Renal cortical epithelial cell (primary cell): ENCODE measurements around the gene CCDC142. TPM values are rescaled to one million over a fixed set of nuclear protein-coding genes. Genes with fewer than 3 reads are reported as not detected.

Experiments
- DNase-seq: peaks from one replicate; pipeline ENCODE4 v3.0.0-alpha.2; 2011; ENCODE audit warnings: low read depth
- total RNA-seq: library from RNA; depleted of rRNA; stranded (reverse); fragments of >200 nt; gene quantifications from 2 replicates; pipeline ENCODE4 v1.2.3, GENCODE V29; 2014

CCDC142 gene, protein sequence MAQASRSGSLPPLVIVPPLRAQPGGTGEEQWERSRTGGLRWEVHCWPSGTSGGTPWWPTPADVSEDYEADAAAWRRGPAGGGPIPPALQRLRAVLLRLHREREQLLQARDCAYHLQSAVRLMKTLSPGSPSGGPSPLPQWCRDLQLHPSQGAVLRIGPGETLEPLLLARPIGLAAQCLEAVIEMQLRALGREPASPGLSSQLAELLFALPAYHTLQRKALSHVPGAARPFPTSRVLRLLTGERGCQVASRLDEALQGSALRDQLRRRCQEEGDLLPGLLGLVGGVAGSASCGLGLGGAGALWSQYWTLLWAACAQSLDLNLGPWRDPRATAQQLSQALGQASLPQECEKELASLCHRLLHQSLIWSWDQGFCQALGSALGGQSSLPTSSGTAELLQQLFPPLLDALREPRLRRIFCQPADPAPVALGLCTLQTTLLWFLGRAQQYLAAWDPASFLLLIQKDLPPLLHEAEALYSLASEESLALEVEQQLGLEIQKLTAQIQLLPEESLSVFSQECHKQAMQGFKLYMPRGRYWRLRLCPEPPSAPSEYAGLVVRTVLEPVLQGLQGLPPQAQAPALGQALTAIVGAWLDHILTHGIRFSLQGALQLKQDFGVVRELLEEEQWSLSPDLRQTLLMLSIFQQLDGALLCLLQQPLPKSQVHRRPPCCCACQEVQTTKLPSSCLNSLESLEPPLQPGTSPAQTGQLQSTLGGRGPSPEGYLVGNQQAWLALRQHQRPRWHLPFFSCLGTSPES
- 9.7 and 12.8 TPM in 2 replicates for total RNA-seq

- peak; percentile 90 for DNase-seq
Observed at GRCh38 chr2:74482801-74483674, at the start of gene CCDC142, which contains the start of gene TTC31. CCDC142 (minus strand) TSS chr2:74482998; CDS start chr2:74482837, 161 bp downstream. TTC31 (plus strand) TSS chr2:74483081; CDS start chr2:74483096, 15 bp downstream.

DNA sequence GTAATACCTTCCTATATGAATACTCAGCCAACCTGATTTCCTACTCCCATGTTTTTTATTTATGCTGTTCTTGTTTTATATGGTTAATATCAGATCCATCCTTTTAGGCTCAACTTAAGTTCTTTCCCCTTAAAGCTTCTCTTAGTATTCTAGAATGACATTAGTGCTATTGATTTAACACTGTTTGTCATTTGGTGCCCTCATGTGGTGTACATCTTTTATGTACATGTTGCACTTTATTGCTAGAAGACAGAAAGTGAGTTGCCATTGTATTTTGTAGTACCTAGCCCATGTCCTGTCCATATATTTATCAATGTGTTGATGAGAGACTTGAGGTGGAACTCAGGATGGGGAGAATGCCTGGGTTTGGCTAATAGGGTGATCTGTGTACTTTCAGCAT, 49.4 kb upstream of the CCDC142 start:
- DNase-seq, result peak; percentile 74

DNA sequence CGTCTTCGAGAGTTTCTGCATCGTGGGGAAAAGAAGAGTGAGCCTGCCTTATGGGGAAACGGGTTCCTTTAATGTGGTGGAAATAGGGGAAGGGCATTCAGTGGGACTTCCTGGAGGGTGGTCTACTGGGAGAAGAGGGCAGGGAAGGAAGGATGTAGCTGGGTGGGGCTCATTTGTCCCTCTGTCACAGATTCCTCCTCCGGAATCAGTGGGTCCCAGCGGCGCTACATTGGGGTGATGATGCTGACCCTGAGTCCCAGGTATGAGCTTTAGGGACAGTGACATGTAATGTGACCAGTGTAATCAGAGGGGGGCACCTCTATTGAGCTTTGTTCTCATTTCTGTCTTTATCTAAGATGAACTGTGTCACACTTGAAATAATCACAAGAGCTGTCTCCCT, 48.9 kb upstream of the CCDC142 start:
- DNase-seq, result no peak

GRCh38 chr2:74530239-74531187, 47.7 kb upstream of the CCDC142 start:
- no peak for DNase-seq

DNA sequence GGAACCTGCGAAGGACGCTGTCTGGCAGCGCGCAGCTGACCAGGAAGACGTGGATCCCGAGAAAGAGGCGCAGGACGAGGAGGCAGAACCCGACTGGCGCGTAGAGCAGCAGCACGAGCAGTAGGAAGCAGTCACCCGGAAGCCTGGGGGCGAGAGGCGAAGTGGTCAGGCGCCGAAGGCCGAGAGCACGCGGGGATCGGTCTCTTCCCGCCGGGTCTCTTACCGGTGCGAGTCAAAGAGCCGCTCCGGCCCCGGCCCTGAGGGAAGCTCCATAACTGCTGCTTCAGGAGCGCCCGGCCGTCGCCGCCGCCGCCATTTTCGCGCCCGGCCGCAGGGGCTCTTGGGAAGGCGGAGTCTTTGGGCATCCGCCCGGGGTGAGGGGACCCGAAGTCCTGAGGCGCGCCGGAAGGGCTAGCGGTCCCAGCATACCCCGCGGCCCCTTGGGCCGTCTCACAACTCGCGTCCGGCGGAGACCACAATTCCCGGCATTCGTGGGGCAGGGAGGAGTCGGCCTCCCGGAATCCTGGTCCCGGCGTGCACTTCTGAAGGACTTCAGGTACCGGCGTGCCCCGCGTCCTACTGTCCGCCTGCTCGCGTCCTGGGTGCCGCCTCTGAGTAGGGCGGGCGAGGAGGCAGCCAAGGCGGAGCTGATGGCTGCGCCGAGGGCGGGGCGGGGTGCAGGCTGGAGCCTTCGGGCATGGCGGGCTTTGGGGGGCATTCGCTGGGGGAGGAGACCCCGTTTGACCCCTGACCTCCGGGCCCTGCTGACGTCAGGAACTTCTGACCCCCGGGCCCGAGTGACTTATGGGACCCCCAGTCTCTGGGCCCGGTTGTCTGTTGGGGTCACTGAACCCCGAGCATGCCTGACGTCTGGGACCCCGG, 46.8 kb upstream of the CCDC142 start, which contains the start of the genes AUP1 and HTRA2:
Gene AUP1, minus strand, starts transcription at position 350 of the 882 bp plus-strand sequence. Its CDS starts 77 bp downstream, at position 273.
Gene HTRA2, plus strand, starts transcription at position 577 of the 882 bp plus-strand sequence. Its CDS starts 74 bp downstream, at position 651.
- DNase-seq, result peak; percentile 97

- no peak for DNase-seq
Observed at GRCh38 chr2:74528600-74529356, 46.0 kb upstream of the CCDC142 start.

DNA sequence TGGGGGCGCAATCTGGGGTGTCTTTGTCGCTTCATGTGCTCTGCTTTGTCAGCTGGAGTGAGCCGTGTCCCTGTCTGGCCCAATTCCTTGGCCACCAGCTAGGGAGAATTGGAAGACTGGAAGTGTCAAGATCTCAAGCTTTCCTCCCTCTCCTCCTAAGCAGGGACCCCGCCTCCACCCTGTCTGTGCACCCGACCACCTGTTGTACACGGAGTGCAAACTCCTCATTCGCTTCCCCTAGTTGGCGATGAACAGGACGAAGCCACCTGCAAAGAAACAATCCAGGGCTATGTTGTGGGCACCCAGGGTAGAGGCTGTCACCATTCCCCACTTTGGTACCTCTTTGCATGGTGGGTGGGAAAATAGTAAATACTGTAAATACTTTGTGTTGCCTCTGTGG, 44.9 kb upstream of the CCDC142 start:
- DNase-seq, result no peak

- no peak for DNase-seq
Observed at GRCh38 chr2:74526649-74527230, 43.9 kb upstream of the CCDC142 start.

GRCh38 chr2:74525717-74526648, 43.2 kb upstream of the CCDC142 start, which contains the start of gene DQX1:
DQX1 (minus strand) TSS chr2:74526231; CDS start chr2:74525729, 502 bp downstream.
- DNase-seq, result no peak

DNA sequence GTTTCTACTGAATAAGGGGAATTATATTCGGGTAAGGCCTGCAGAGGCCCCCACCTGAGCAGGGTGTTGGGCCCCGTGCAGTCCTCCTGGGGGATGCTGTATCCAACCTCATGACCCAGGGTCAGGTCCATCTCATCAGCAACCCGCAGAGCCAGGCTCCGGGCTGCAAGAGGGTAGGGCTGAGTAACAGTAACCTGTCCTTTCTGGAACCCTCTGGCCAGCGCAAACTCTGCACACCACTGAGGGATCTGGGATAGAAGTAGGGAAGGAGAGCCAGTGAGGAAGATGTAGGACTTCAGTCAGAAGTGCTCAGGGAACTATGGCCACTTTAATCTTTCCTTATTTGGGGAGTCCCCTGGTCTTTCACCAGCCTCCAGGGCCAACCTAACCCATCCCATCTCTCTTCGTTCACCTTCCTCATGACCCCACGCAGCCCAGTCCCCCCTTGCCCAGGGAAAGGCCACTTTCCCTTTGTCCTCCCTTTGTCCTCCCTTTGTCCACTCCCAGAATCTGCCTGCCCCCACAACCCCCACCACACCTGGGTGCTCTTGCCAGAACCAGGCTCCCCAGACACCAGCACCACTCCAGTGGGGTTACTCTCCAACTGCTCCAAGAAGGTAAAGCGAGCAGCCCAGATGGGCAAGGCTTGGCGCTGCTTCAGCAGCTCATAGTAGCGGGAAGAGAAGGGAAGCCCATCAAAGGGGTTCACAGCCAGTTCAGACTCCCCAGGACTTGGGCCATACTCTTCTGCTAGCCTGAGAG, 42.3 kb upstream of the CCDC142 start:
- DNase-seq, result no peak

DNA sequence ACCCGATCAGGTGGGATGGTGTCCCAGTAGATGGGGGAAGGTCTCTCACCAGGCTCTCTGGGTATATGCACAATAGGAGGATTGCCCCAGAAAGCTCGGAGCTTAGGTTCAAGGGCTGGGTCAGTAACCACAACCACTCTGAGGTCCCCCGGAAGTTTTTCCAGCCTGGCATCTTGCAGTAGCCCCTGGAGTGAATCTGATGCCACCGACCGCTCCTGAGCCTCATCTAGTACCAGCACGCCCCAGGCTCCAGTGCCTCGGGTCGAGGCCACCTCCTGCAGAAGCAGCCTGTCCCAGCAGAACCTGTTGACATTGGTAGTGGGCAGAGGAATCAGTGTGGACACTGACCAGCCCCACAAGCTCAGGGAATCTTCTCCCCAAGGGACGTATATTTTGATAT, 41.2 kb upstream of the CCDC142 start:
- no peak for DNase-seq

- DNase-seq, result no peak
Observed at GRCh38 chr2:74522516-74522915, 39.7 kb upstream of the CCDC142 start.

DNA sequence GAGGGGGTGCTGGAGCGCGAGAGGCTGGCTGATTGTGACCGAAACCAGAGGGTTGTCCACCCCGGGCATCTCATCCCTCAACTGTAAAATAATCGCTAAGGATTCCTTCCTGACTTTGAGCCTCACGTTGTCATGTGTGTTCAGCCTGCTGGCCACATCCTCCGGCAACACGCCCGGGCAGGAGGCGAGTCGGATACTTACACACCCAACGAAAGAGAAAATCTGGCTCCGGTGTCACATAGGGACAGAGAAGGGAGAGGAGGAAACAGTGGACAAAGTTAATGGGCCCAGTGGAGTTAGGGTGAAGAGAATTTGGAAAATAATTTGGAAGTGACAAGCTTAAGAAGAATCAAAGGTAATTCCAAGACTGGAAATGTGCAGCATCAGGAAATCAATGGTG, 33.9 kb upstream of the CCDC142 start:
- no peak for DNase-seq

GRCh38 chr2:74515981-74516633, 33.3 kb upstream of the CCDC142 start:
- no peak for DNase-seq

GRCh38 chr2:74515271-74515980, 32.6 kb upstream of the CCDC142 start:
- DNase-seq, result no peak
